ENCODE data around the gene TGM1.

TGM1 gene

DNA sequence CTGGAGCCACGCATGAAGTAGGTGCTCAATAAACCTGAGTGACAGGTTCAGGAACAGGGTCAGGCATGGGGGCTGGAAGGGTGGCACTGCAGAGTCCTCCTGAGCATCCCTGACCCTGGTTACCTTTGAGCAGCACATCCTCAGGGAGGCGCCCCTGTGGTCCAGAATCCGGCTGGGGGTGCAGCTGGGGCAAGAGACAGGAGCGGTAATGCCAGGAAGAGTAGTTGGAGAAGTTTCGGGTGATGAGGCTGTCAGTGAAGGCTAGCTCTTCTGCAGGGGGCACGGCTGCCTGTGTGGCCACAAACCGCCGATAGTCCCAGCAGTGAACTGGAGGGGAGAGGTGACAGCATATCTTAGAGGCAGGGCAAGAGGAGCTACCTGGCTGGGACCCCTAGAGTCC is 6.4 kb upstream of the TGM1 start:
- Histone ChIP-seq H3K4me1 (ENCODE audit: control insufficient read depth, insufficient read depth, low read length, poor library complexity, severe bottlenecking) (no peaks in the 10 kb centered on the region), H3K27ac (ENCODE audit: low read depth, low read length, severe bottlenecking) (no peak overlapping the region), H3K4me3 (ENCODE audit: extremely low read depth, insufficient read depth, low read length, poor library complexity, severe bottlenecking) (no peak overlapping the region), H3K36me3 (ENCODE audit: control insufficient read depth, insufficient read depth, low read length) (peaks cover 16% of the 10 kb centered on the region), H3K9me3 (ENCODE audit: control insufficient read depth, low read length) (no peaks in the 10 kb centered on the region)
- 88 to 98% methylated on average over 7 to 8 of the region's 8 CpGs for WGBS, 2 experiments (ENCODE audit: insufficient coverage in 2 of 2)

DNA sequence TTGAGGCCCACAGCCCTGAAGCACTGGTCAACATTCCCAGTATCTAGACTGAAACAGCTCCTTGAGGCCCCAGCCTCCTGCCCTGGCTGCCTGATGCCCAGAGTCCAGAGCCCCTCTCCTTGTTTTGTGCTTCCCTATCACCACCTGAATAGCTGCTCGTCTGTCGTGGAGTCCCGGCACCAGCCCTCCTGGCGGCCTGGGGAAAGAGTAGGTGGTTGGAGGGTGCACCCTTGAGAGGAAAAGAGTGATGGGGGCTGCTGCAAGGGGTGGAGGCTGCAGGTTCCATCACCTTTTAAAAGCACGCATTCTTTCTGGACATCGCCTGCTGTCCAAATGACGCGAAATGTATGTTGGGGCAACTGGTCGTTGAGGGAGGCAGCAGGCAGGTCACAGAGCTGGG is 5.2 kb upstream of the TGM1 start:
- H3K27ac ChIP-seq (ENCODE audit: low read depth, low read length, severe bottlenecking), result no peak overlapping the region
- 87 to 99% methylated on average over 5 to 7 of the region's 9 CpGs for WGBS, 2 experiments (ENCODE audit: insufficient coverage in 2 of 2)
- H3K4me3 ChIP-seq (ENCODE audit: extremely low read depth, insufficient read depth, low read length, poor library complexity, severe bottlenecking), result no peak overlapping the region
- peaks cover 16% of the 10 kb centered on the region for H3K36me3 ChIP-seq (ENCODE audit: control insufficient read depth, insufficient read depth, low read length)
- no peaks in the 10 kb centered on the region for H3K4me1 ChIP-seq (ENCODE audit: control insufficient read depth, insufficient read depth, low read length, poor library complexity, severe bottlenecking)
- H3K9me3 ChIP-seq (ENCODE audit: control insufficient read depth, low read length), result no peaks in the 10 kb centered on the region

DNA sequence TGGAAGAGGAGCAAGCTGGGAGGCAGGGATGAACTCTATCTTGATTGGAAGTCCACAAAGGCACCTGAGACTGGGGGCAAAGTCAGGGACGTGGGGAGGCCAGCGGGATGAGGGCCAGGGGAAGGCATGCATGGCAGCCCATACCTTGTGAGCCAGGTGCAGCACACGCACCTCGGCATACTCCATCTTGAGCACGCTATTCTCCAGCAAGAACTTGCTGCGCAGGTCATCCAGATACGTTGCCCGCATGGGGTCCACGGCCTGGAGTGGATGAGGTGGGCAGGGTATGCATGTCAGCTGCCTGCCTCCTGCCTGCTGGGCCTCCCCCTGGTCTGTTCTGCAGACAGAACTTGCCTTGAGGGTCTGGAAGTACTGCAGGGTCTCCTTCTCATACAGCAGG is 4.5 kb upstream of the TGM1 start:
- no peak overlapping the region for H3K27ac ChIP-seq (ENCODE audit: low read depth, low read length, severe bottlenecking)
- WGBS, 2 experiments (ENCODE audit: insufficient coverage in 2 of 2), result 95 to 98% methylated on average over 9 of the region's 9 CpGs
- H3K4me1 ChIP-seq (ENCODE audit: control insufficient read depth, insufficient read depth, low read length, poor library complexity, severe bottlenecking), result no peaks in the 10 kb centered on the region
- H3K4me3 ChIP-seq (ENCODE audit: extremely low read depth, insufficient read depth, low read length, poor library complexity, severe bottlenecking), result no peak overlapping the region
- H3K36me3 ChIP-seq (ENCODE audit: control insufficient read depth, insufficient read depth, low read length), result peaks cover 16% of the 10 kb centered on the region
- H3K9me3 ChIP-seq (ENCODE audit: control insufficient read depth, low read length), result no peaks in the 10 kb centered on the region

- peaks cover 16% of the 10 kb centered on the region for H3K36me3 ChIP-seq (ENCODE audit: control insufficient read depth, insufficient read depth, low read length)
- no peaks in the 10 kb centered on the region for H3K9me3 ChIP-seq (ENCODE audit: control insufficient read depth, low read length)
- H3K27ac ChIP-seq (ENCODE audit: low read depth, low read length, severe bottlenecking), result no peak overlapping the region
- WGBS, 2 experiments (ENCODE audit: insufficient coverage in 2 of 2), result 96 to 98% methylated on average over 15 to 17 of the region's 18 CpGs
- no peak overlapping the region for H3K4me3 ChIP-seq (ENCODE audit: extremely low read depth, insufficient read depth, low read length, poor library complexity, severe bottlenecking)
- H3K4me1 ChIP-seq (ENCODE audit: control insufficient read depth, insufficient read depth, low read length, poor library complexity, severe bottlenecking), result no peaks in the 10 kb centered on the region
Observed at GRCh38 chr14:24266344-24267244, 3.6 kb upstream of the TGM1 start.

GRCh38 chr14:24264298-24264697 is 1.3 kb upstream of the TGM1 start:
- no peak overlapping the region for H3K27ac ChIP-seq (ENCODE audit: low read depth, low read length, severe bottlenecking)
- WGBS, 2 experiments (ENCODE audit: insufficient coverage in 2 of 2), result 90 to 91% methylated on average over 5 to 6 of the region's 6 CpGs
- no peak overlapping the region for H3K4me3 ChIP-seq (ENCODE audit: extremely low read depth, insufficient read depth, low read length, poor library complexity, severe bottlenecking)
- peaks cover under 1% of the 10 kb centered on the region for H3K4me1 ChIP-seq (ENCODE audit: control insufficient read depth, insufficient read depth, low read length, poor library complexity, severe bottlenecking)
- H3K9me3 ChIP-seq (ENCODE audit: control insufficient read depth, low read length), result no peaks in the 10 kb centered on the region
- peaks cover 16% of the 10 kb centered on the region for H3K36me3 ChIP-seq (ENCODE audit: control insufficient read depth, insufficient read depth, low read length)

DNA sequence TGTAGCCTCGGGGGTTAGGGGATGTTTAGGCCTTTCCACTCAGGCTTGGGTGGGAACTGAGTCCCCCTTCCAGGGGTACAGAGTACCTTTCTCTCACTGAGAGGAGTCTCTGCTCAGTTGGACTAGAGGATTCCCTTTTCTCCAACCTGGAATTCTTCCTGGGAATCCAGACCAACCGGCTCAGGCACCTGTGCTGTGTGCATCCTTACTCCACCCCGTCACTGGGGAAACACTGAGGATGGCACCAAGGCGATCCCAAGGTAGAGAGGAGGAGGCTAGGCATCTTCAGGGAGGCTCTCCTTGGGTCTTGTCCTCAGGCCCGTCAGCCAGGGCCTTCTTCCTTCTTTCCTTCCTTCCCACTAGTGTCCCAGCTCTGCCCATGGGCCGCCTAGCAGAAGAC is 871 bp upstream of the TGM1 start:
- no peak overlapping the region for H3K4me3 ChIP-seq (ENCODE audit: extremely low read depth, insufficient read depth, low read length, poor library complexity, severe bottlenecking)
- H3K36me3 ChIP-seq (ENCODE audit: control insufficient read depth, insufficient read depth, low read length), result peaks cover 11% of the 10 kb centered on the region
- no peaks in the 10 kb centered on the region for H3K9me3 ChIP-seq (ENCODE audit: control insufficient read depth, low read length)
- H3K4me1 ChIP-seq (ENCODE audit: control insufficient read depth, insufficient read depth, low read length, poor library complexity, severe bottlenecking), result peaks cover 3% of the 10 kb centered on the region
- H3K27ac ChIP-seq (ENCODE audit: low read depth, low read length, severe bottlenecking), result no peak overlapping the region
- 87 to 100% methylated on average over 3 of the region's 6 CpGs for WGBS, 2 experiments (ENCODE audit: insufficient coverage in 2 of 2)

DNA sequence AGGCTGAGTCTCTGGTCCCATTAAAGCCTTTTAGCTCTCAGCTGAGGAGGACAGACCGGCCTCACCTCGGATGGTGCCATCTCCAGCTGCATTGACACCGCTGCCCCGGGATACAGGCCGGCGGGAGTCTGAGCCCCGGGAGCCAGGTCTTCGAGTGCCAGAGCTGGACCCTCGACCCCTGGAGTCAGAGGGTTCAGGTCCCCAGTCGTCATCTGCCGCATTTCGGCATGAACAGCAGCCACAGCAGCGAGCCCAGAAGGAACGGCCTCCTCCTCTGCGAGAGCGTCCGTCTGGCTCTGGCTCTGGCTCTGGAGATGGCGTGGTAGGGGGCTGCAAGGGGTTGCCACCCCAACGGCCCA is 1.0 kb downstream of the TGM1 start:
- no peak overlapping the region for H3K4me3 ChIP-seq (ENCODE audit: extremely low read depth, insufficient read depth, low read length, poor library complexity, severe bottlenecking)
- WGBS, 2 experiments (ENCODE audit: insufficient coverage in 2 of 2), result 91 to 93% methylated on average over 17 to 19 of the region's 19 CpGs
- no peaks in the 10 kb centered on the region for H3K9me3 ChIP-seq (ENCODE audit: control insufficient read depth, low read length)
- H3K36me3 ChIP-seq (ENCODE audit: control insufficient read depth, insufficient read depth, low read length), result peaks cover 12% of the 10 kb centered on the region
- no peak overlapping the region for H3K27ac ChIP-seq (ENCODE audit: low read depth, low read length, severe bottlenecking)
- peaks cover 3% of the 10 kb centered on the region for H3K4me1 ChIP-seq (ENCODE audit: control insufficient read depth, insufficient read depth, low read length, poor library complexity, severe bottlenecking)

GRCh38 chr14:24261256-24261968 is 1.6 kb downstream of the TGM1 start:
- no peak overlapping the region for H3K27ac ChIP-seq (ENCODE audit: low read depth, low read length, severe bottlenecking)
- WGBS, 2 experiments (ENCODE audit: insufficient coverage in 2 of 2), result 87 to 94% methylated on average over 18 to 20 of the region's 20 CpGs

GRCh38 chr14:24260780-24261157 is 2.2 kb downstream of the TGM1 start:
- H3K9me3 ChIP-seq (ENCODE audit: control insufficient read depth, low read length), result no peaks in the 10 kb centered on the region
- H3K4me3 ChIP-seq (ENCODE audit: extremely low read depth, insufficient read depth, low read length, poor library complexity, severe bottlenecking), result no peak overlapping the region
- H3K4me1 ChIP-seq (ENCODE audit: control insufficient read depth, insufficient read depth, low read length, poor library complexity, severe bottlenecking), result peaks cover 3% of the 10 kb centered on the region
- WGBS, 2 experiments (ENCODE audit: insufficient coverage in 2 of 2), result 60 to 76% methylated on average over 1 to 3 of the region's 4 CpGs
- no peak overlapping the region for H3K27ac ChIP-seq (ENCODE audit: low read depth, low read length, severe bottlenecking)
- peaks cover 4% of the 10 kb centered on the region for H3K36me3 ChIP-seq (ENCODE audit: control insufficient read depth, insufficient read depth, low read length)

More at GRCh38 chr14:24261256-24261968, 1.6 kb downstream of the TGM1 start:
- H3K4me1 ChIP-seq (ENCODE audit: control insufficient read depth, insufficient read depth, low read length, poor library complexity, severe bottlenecking), result peaks cover 3% of the 10 kb centered on the region
- H3K36me3 ChIP-seq (ENCODE audit: control insufficient read depth, insufficient read depth, low read length), result peaks cover 8% of the 10 kb centered on the region
- H3K9me3 ChIP-seq (ENCODE audit: control insufficient read depth, low read length), result no peaks in the 10 kb centered on the region
- H3K4me3 ChIP-seq (ENCODE audit: extremely low read depth, insufficient read depth, low read length, poor library complexity, severe bottlenecking), result no peak overlapping the region

DNA sequence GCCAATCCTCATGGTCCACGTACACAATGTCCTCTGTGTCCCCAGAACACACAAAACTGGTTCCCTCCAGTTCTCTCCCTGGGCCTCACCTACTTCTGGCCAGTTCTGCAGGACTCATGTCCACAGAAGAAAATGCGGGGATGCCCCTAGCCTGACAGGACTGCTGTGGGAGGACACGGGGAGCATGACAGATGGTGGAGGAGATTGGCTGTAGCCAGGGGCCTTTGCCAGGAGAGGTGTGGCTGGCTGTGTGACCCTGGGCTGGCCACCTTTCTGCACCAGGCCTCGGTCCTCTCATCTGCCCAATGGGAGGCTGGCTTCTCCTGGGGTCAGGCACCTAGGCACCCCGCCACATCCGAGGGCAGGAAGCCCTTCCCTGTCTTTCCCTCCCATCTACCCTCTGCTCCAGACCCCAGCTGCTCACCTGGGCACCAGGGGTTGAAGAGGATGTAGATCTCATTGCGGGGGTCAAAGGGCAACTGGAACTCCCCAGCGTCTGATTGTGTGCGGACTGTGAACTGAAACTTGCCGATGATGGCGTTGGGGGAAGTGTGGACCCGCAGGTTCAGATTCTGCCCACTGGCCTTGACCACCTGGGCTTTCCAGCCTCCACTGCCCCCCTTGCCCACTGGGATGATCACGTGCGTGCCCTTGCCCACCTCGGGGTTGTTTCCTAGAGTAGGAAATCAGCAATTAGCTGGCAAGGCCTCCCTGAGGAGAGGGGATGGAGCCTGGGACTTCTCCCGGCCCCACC is 2.8 kb downstream of the TGM1 start:
- Histone ChIP-seq H3K36me3 (ENCODE audit: control insufficient read depth, insufficient read depth, low read length) (peaks cover 4% of the 10 kb centered on the region), H3K27ac (ENCODE audit: low read depth, low read length, severe bottlenecking) (no peak overlapping the region), H3K4me1 (ENCODE audit: control insufficient read depth, insufficient read depth, low read length, poor library complexity, severe bottlenecking) (peaks cover 3% of the 10 kb centered on the region), H3K4me3 (ENCODE audit: extremely low read depth, insufficient read depth, low read length, poor library complexity, severe bottlenecking) (no peak overlapping the region), H3K9me3 (ENCODE audit: control insufficient read depth, low read length) (no peaks in the 10 kb centered on the region)
- WGBS, 2 experiments (ENCODE audit: insufficient coverage in 2 of 2), result 90 to 93% methylated on average over 11 to 12 of the region's 16 CpGs
